ENCODE data around the gene NBPF6.
"Not testable (repeated sequence)": the region's sequence is repeated elsewhere in the genome, so short reads cannot be mapped to it uniquely, and the experiment has no call there.

The NBPF6 gene

GRCh38 chr1:108466166-108466565 is 16.0 kb downstream of the NBPF6 start:
- not testable (repeated sequence) for H3K9me3 ChIP-seq (ENCODE audit: control insufficient read depth in 1 of 2, low read length in 2 of 2); H3K36me3 ChIP-seq (ENCODE audit: control insufficient read depth in 1 of 2, insufficient read depth in 2 of 2, low read length in 2 of 2)

GRCh38 chr1:108467155-108467554 is 17.0 kb downstream of the NBPF6 start:
- not testable (repeated sequence) for H3K4me3 ChIP-seq (ENCODE audit: low read depth in 1 of 2, low read length in 2 of 2); H3K36me3 ChIP-seq (ENCODE audit: control insufficient read depth in 1 of 2, insufficient read depth in 2 of 2, low read length in 2 of 2); H3K9me3 ChIP-seq (ENCODE audit: control insufficient read depth in 1 of 2, low read length in 2 of 2); H3K4me1 ChIP-seq (ENCODE audit: control insufficient read depth in 1 of 2, insufficient read depth in 2 of 2, low read length in 2 of 2); H3K27me3 ChIP-seq (ENCODE audit: low read depth, low read length); H3K27ac ChIP-seq (ENCODE audit: low read length)

More at GRCh38 chr1:108466166-108466565, 16.0 kb downstream of the NBPF6 start:
- H3K4me3 ChIP-seq (ENCODE audit: low read depth in 1 of 2, low read length in 2 of 2); H3K4me1 ChIP-seq (ENCODE audit: control insufficient read depth in 1 of 2, insufficient read depth in 2 of 2, low read length in 2 of 2); H3K27ac ChIP-seq (ENCODE audit: low read length); H3K27me3 ChIP-seq (ENCODE audit: low read depth, low read length): not testable (repeated sequence)

GRCh38 chr1:108470750-108471149 is 20.6 kb downstream of the NBPF6 start:
- not testable (repeated sequence) for H3K27me3 ChIP-seq (ENCODE audit: low read depth, low read length); H3K4me3 ChIP-seq (ENCODE audit: low read depth in 1 of 2, low read length in 2 of 2); H3K4me1 ChIP-seq (ENCODE audit: control insufficient read depth in 1 of 2, insufficient read depth in 2 of 2, low read length in 2 of 2); H3K9me3 ChIP-seq (ENCODE audit: control insufficient read depth in 1 of 2, low read length in 2 of 2); H3K36me3 ChIP-seq (ENCODE audit: control insufficient read depth in 1 of 2, insufficient read depth in 2 of 2, low read length in 2 of 2); H3K27ac ChIP-seq (ENCODE audit: low read length)

- H3K27me3 ChIP-seq (ENCODE audit: low read depth, low read length); H3K36me3 ChIP-seq (ENCODE audit: control insufficient read depth in 1 of 2, insufficient read depth in 2 of 2, low read length in 2 of 2); H3K27ac ChIP-seq (ENCODE audit: low read length); H3K4me1 ChIP-seq (ENCODE audit: control insufficient read depth in 1 of 2, insufficient read depth in 2 of 2, low read length in 2 of 2); H3K9me3 ChIP-seq (ENCODE audit: control insufficient read depth in 1 of 2, low read length in 2 of 2); H3K4me3 ChIP-seq (ENCODE audit: low read depth in 1 of 2, low read length in 2 of 2): not testable (repeated sequence)
Measured at GRCh38 chr1:108474516-108474915, 24.4 kb downstream of the NBPF6 start.

GRCh38 chr1:108478429-108479015 is 28.4 kb downstream of the NBPF6 start:
- Histone ChIP-seq H3K36me3 (ENCODE audit: control insufficient read depth in 1 of 2, insufficient read depth in 2 of 2, low read length in 2 of 2) (no peaks in the 10 kb centered on the region), H3K4me1 (ENCODE audit: control insufficient read depth in 1 of 2, insufficient read depth in 2 of 2, low read length in 2 of 2) (no peaks in the 10 kb centered on the region), H3K4me3 (ENCODE audit: low read depth in 1 of 2, low read length in 2 of 2) (no peak overlapping the region), H3K27me3 (ENCODE audit: low read depth, low read length) (no peaks in the 10 kb centered on the region), H3K27ac (ENCODE audit: low read length) (no peak overlapping the region), H3K9me3 (ENCODE audit: control insufficient read depth in 1 of 2, low read length in 2 of 2) (peaks cover 0 to 6% of the 10 kb centered on the region in 2 donors)

GRCh38 chr1:108482708-108483107 is 32.6 kb downstream of the NBPF6 start:
- H3K4me1 ChIP-seq (ENCODE audit: control insufficient read depth in 1 of 2, insufficient read depth in 2 of 2, low read length in 2 of 2): no peaks in the 10 kb centered on the region
- no peak overlapping the region for H3K27ac ChIP-seq (ENCODE audit: low read length)
- peaks cover 0 to 8% of the 10 kb centered on the region in 2 donors for H3K9me3 ChIP-seq (ENCODE audit: control insufficient read depth in 1 of 2, low read length in 2 of 2)
- no peaks in the 10 kb centered on the region for H3K36me3 ChIP-seq (ENCODE audit: control insufficient read depth in 1 of 2, insufficient read depth in 2 of 2, low read length in 2 of 2)
- H3K4me3 ChIP-seq (ENCODE audit: low read depth in 1 of 2, low read length in 2 of 2): no peak overlapping the region
- H3K27me3 ChIP-seq (ENCODE audit: low read depth, low read length): no peaks in the 10 kb centered on the region

- H3K4me1 ChIP-seq (ENCODE audit: control insufficient read depth in 1 of 2, insufficient read depth in 2 of 2, low read length in 2 of 2); H3K27me3 ChIP-seq (ENCODE audit: low read depth, low read length); H3K36me3 ChIP-seq (ENCODE audit: control insufficient read depth in 1 of 2, insufficient read depth in 2 of 2, low read length in 2 of 2); H3K9me3 ChIP-seq (ENCODE audit: control insufficient read depth in 1 of 2, low read length in 2 of 2); H3K4me3 ChIP-seq (ENCODE audit: low read depth in 1 of 2, low read length in 2 of 2); H3K27ac ChIP-seq (ENCODE audit: low read length): not testable (repeated sequence)
Measured at GRCh38 chr1:108485990-108486389, 35.8 kb downstream of the NBPF6 start.

GRCh38 chr1:108486707-108487106 is 36.6 kb downstream of the NBPF6 start:
- H3K9me3 ChIP-seq (ENCODE audit: control insufficient read depth in 1 of 2, low read length in 2 of 2); H3K4me3 ChIP-seq (ENCODE audit: low read depth in 1 of 2, low read length in 2 of 2); H3K27ac ChIP-seq (ENCODE audit: low read length); H3K4me1 ChIP-seq (ENCODE audit: control insufficient read depth in 1 of 2, insufficient read depth in 2 of 2, low read length in 2 of 2); H3K36me3 ChIP-seq (ENCODE audit: control insufficient read depth in 1 of 2, insufficient read depth in 2 of 2, low read length in 2 of 2); H3K27me3 ChIP-seq (ENCODE audit: low read depth, low read length): not testable (repeated sequence)

GRCh38 chr1:108495008-108495407 is 44.9 kb downstream of the NBPF6 start:
- not testable (repeated sequence) for H3K27ac ChIP-seq (ENCODE audit: low read length); H3K36me3 ChIP-seq (ENCODE audit: control insufficient read depth in 1 of 2, insufficient read depth in 2 of 2, low read length in 2 of 2); H3K9me3 ChIP-seq (ENCODE audit: control insufficient read depth in 1 of 2, low read length in 2 of 2); H3K4me3 ChIP-seq (ENCODE audit: low read depth in 1 of 2, low read length in 2 of 2); H3K27me3 ChIP-seq (ENCODE audit: low read depth, low read length); H3K4me1 ChIP-seq (ENCODE audit: control insufficient read depth in 1 of 2, insufficient read depth in 2 of 2, low read length in 2 of 2)

- not testable (repeated sequence) for H3K27me3 ChIP-seq (ENCODE audit: low read depth, low read length); H3K4me1 ChIP-seq (ENCODE audit: control insufficient read depth in 1 of 2, insufficient read depth in 2 of 2, low read length in 2 of 2); H3K4me3 ChIP-seq (ENCODE audit: low read depth in 1 of 2, low read length in 2 of 2); H3K27ac ChIP-seq (ENCODE audit: low read length); H3K9me3 ChIP-seq (ENCODE audit: control insufficient read depth in 1 of 2, low read length in 2 of 2); H3K36me3 ChIP-seq (ENCODE audit: control insufficient read depth in 1 of 2, insufficient read depth in 2 of 2, low read length in 2 of 2)
Measured at GRCh38 chr1:108496856-108497255, 46.7 kb downstream of the NBPF6 start.

- Histone ChIP-seq H3K4me3 (ENCODE audit: low read depth in 1 of 2, low read length in 2 of 2) (no peak overlapping the region), H3K27me3 (ENCODE audit: low read depth, low read length) (no peaks in the 10 kb centered on the region), H3K9me3 (ENCODE audit: control insufficient read depth in 1 of 2, low read length in 2 of 2) (no peaks in the 10 kb centered on the region), H3K27ac (ENCODE audit: low read length) (no peak overlapping the region), H3K4me1 (ENCODE audit: control insufficient read depth in 1 of 2, insufficient read depth in 2 of 2, low read length in 2 of 2) (peaks cover 0 to 3% of the 10 kb centered on the region in 2 donors), H3K36me3 (ENCODE audit: control insufficient read depth in 1 of 2, insufficient read depth in 2 of 2, low read length in 2 of 2) (no peaks in the 10 kb centered on the region)
Measured at GRCh38 chr1:108502138-108502537, 52.0 kb downstream of the NBPF6 start.

- no peaks in the 10 kb centered on the region for H3K36me3 ChIP-seq (ENCODE audit: control insufficient read depth in 1 of 2, insufficient read depth in 2 of 2, low read length in 2 of 2)
- peaks cover 0 to 3% of the 10 kb centered on the region in 2 donors for H3K4me1 ChIP-seq (ENCODE audit: control insufficient read depth in 1 of 2, insufficient read depth in 2 of 2, low read length in 2 of 2)
- no peaks in the 10 kb centered on the region for H3K27me3 ChIP-seq (ENCODE audit: low read depth, low read length)
- no peak overlapping the region for H3K27ac ChIP-seq (ENCODE audit: low read length)
- no peaks in the 10 kb centered on the region for H3K9me3 ChIP-seq (ENCODE audit: control insufficient read depth in 1 of 2, low read length in 2 of 2)
- no peak overlapping the region for H3K4me3 ChIP-seq (ENCODE audit: low read depth in 1 of 2, low read length in 2 of 2)
Measured at GRCh38 chr1:108502624-108503023, 52.5 kb downstream of the NBPF6 start.
